D721Med (cell line): ENCODE data around the gene UACA.

Experiments
- DNase-seq: peaks from one replicate; pipeline ENCODE4 v3.0.0; 2011; ENCODE audit warnings: low spot score; ENCODE audit not compliant: insufficient read length
- FAIRE-seq: peaks from 2 replicates; lab custom pipeline; 2011; peaks lifted over from hg19 to GRCh38; lab: Jason Lieb, UNC
- TF ChIP-seq, protein P1 (sequence below): IDR thresholded peaks from 2 replicates; pipeline ENCODE4 v1.5.1; 2012; ENCODE audit warnings: mild to moderate bottlenecking, control low read depth; ENCODE audit not compliant: insufficient read depth; ENCODE audit errors: missing control alignments

The UACA gene

GRCh38 chr15:70722266-70723121 lies 40.9 kb downstream of the UACA start:
- DNase-seq = peak; percentile 22
- peak; percentile 44 for FAIRE-seq

GRCh38 chr15:70720228-70721016 lies 42.9 kb downstream of the UACA start:
- TF ChIP-seq, protein P1, sequence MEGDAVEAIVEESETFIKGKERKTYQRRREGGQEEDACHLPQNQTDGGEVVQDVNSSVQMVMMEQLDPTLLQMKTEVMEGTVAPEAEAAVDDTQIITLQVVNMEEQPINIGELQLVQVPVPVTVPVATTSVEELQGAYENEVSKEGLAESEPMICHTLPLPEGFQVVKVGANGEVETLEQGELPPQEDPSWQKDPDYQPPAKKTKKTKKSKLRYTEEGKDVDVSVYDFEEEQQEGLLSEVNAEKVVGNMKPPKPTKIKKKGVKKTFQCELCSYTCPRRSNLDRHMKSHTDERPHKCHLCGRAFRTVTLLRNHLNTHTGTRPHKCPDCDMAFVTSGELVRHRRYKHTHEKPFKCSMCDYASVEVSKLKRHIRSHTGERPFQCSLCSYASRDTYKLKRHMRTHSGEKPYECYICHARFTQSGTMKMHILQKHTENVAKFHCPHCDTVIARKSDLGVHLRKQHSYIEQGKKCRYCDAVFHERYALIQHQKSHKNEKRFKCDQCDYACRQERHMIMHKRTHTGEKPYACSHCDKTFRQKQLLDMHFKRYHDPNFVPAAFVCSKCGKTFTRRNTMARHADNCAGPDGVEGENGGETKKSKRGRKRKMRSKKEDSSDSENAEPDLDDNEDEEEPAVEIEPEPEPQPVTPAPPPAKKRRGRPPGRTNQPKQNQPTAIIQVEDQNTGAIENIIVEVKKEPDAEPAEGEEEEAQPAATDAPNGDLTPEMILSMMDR = no peak
- FAIRE-seq = no peak
- DNase-seq = no peak

More at GRCh38 chr15:70722266-70723121, 40.9 kb downstream of the UACA start:
- TF ChIP-seq, protein P1 = peak; percentile 77

DNA sequence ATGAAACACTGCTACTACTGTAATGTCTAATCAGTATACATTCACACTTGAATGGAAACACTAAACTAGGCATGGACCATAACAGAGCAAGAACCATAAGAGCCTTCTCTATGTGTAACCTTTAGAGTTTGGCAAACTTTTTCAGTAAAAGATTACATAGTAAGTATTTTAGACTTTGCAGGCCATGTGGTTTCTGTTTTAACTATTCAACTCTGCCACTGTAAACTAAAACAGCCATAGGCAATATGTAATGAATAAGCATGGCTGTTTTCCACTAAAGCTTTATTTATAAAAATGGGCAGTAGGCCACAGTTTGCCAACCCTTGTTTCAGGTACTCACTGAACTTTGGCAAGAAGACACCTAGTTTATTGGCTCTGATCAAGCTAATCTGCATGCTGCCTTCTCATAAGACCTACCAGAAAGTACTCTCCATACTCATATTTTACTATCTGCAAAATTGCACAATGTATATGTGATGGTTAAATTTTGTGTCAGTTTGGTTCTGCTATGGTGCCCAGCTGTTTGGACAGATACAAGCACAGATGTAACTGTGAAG lies 46.0 kb downstream of the UACA start:
- TF ChIP-seq, protein P1 = no peak
- no peak for FAIRE-seq
- DNase-seq = no peak

DNA sequence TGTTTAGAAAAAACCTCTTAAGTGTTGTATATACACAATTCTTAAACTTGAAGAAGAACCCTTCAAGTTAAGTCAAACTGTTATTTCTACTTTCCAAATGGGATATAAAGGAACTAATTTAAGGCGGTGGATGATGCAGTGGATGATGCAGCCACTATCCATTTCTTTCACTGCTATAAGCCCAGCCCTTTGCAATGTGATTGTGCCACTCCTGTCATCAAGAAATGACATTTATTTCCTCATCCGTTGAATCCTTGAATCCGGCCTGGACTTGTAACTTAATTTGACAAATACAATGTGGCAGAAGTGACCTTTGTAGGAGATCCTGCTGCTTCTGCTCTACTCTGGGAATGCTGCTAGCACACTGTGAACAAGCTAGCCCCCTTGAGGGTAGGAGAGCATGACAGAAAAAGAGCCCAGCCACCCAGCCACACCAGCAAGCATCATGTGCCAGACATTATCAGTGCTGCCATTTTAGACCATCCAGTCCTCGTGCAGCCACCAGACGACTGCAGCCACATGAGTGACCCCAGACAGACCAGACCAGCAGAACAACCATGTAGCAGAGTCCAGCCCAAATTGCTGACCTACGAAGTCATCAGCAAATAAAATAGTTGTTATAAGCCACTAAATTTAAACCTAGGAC lies 47.4 kb downstream of the UACA start:
- TF ChIP-seq, protein P1 = no peak
- FAIRE-seq = no peak
- DNase-seq = no peak

GRCh38 chr15:70714565-70714964 lies 48.8 kb downstream of the UACA start:
- TF ChIP-seq, protein P1 = no peak
- no peak for DNase-seq
- FAIRE-seq = no peak

GRCh38 chr15:70714015-70714414 lies 49.3 kb downstream of the UACA start:
- no peak for FAIRE-seq
- no peak for DNase-seq
- TF ChIP-seq, protein P1 = no peak
